ENCODE measurements around the gene CD164L2. TPM values are rescaled to one million over a fixed set of nuclear protein-coding genes. Genes with fewer than 3 reads are reported as not detected.

Gene CD164L2
- total and polyA plus RNA-seq, 2 donors (not counting 1 experiment from before 2014, with no cell fraction given) = not detected

GRCh38 chr1:27366411-27367159 lies 16.5 kb downstream of the CD164L2 start, which contains the start of gene MAP3K6:
Gene MAP3K6 (minus strand): TSS chr1:27366961. CDS start chr1:27366597, 364 bp downstream.
- TF ChIP-seq CTCF (IDR thresholded peaks at IDR 0.05) = peak; percentile 25
- no peak for TF ChIP-seq EZH2 (IDR thresholded peaks at IDR 0.05; ENCODE audit: borderline replicate concordance, insufficient read depth, low read depth, low read length, poor library complexity, severe bottlenecking)
- peak; percentile 32 for ATAC-seq (ENCODE audit: low read depth)
- Mint-ChIP-seq H3K9me3 (ENCODE audit: insufficient read depth) (no peaks in the 10 kb centered on the region), H3K27me3 (no peaks in the 10 kb centered on the region), H3K27ac (peak within 1 kb of the TSS; percentile 82), H3K4me3 (peak within 1 kb of the TSS; percentile 93), H3K4me1 (peaks cover 59% of the 10 kb centered on the region)
- Histone ChIP-seq H3K27me3 (replicated peaks in 1 of 4; ENCODE audit: control extremely low read depth in 1 of 4, control insufficient read depth in 3 of 4, insufficient read depth in 4 of 4, low read length in 3 of 4) (no peaks in the 10 kb centered on the region), H3K27ac (ENCODE audit: low read length in 2 of 2) (no peak within 1 kb of the TSS), H3K9me3 (ENCODE audit: control extremely low read depth in 1 of 3, control insufficient read depth in 2 of 3, insufficient read depth in 1 of 3, low read length in 2 of 3) (no peaks in the 10 kb centered on the region), H3K36me3 (replicated peaks in 1 of 2; ENCODE audit: control extremely low read depth in 1 of 2, control insufficient read depth in 1 of 2, extremely low read depth in 1 of 2, insufficient read depth in 2 of 2, low read length in 1 of 2) (no peaks in the 10 kb centered on the region), H4K20me1 (ENCODE audit: control insufficient read depth, insufficient read depth, low read length, poor library complexity, severe bottlenecking) (no peaks in the 10 kb centered on the region), H3K4me3 (ENCODE audit: control extremely low read depth in 1 of 5, extremely low read depth in 1 of 5, insufficient read depth in 1 of 5, low read depth in 2 of 5, low read length in 4 of 5) (peak within 1 kb of the TSS in 4 of 5 experiments; percentile 59 to 74 (median 64)), H2AFZ (ENCODE audit: insufficient read depth, low read depth, low read length, poor library complexity, severe bottlenecking) (peak within 1 kb of the TSS; percentile 75), H3K79me2 (ENCODE audit: control insufficient read depth, insufficient read depth, low read length) (no peaks in the 10 kb centered on the region), H3K9ac (ENCODE audit: low read length) (peak within 1 kb of the TSS; percentile 68), H3K4me2 (replicated peaks; ENCODE audit: low read depth, low read length, poor library complexity, severe bottlenecking) (peak within 1 kb of the TSS; percentile 99), H3K4me1 (ENCODE audit: control insufficient read depth in 2 of 2, insufficient read depth in 2 of 2, low read length in 2 of 2) (peaks cover 33 to 52% of the 10 kb centered on the region in 2 donors)
- under 1% methylated on average over 65 of the region's 67 CpGs for WGBS (ENCODE audit: insufficient coverage)
- intact Hi-C loops (cut with micrococcal nuclease) = loop anchor here (5.0 kb wide), 1 partner anchor 44 kb away; the partner anchor contains the start of gene TMEM222
- ChIA-PET CTCF (interaction anchor here (0.5 to 8.5 kb wide), 19 partner anchors 9 to 303 kb away, joined by 3 to 74 read pairs (median 5); partner anchors contain the start of genes CD164L2, GPR3 and SYTL1), POLR2A (interaction anchor here (4.7 kb wide), 1 partner anchor 25 kb away, joined by 14 read pairs; the partner anchor contains the start of gene SYTL1)
- DNase-seq = peak; percentile 68

- intact Hi-C loops (cut with micrococcal nuclease) = loop anchor here (5.0 kb wide), 1 partner anchor 44 kb away; the partner anchor contains the start of gene TMEM222
- H3K27ac ChIP-seq (ENCODE audit: low read length in 2 of 2) = no peak overlapping the region
- H3K9me3 Mint-ChIP-seq (ENCODE audit: insufficient read depth) = no peaks in the 10 kb centered on the region
- H3K4me2 ChIP-seq (replicated peaks; ENCODE audit: low read depth, low read length, poor library complexity, severe bottlenecking) = peak overlapping the region; percentile 99
- TF ChIP-seq EZH2 (IDR thresholded peaks at IDR 0.05; ENCODE audit: borderline replicate concordance, insufficient read depth, low read depth, low read length, poor library complexity, severe bottlenecking) (no peak), CTCF (IDR thresholded peaks at IDR 0.05) (no peak)
- H2AFZ ChIP-seq (ENCODE audit: insufficient read depth, low read depth, low read length, poor library complexity, severe bottlenecking) = peak overlapping the region; percentile 75
- ATAC-seq (ENCODE audit: low read depth) = peak; percentile 44
- no peaks in the 10 kb centered on the region for H3K36me3 ChIP-seq (replicated peaks in 1 of 2; ENCODE audit: control extremely low read depth in 1 of 2, control insufficient read depth in 1 of 2, extremely low read depth in 1 of 2, insufficient read depth in 2 of 2, low read length in 1 of 2)
- CTCF ChIA-PET = interaction anchor here (0.9 to 8.5 kb wide), 20 partner anchors 9 to 304 kb away, joined by 3 to 74 read pairs (median 4); partner anchors contain the start of genes CD164L2, GPR3 and SYTL1
- H3K4me1 ChIP-seq (ENCODE audit: control insufficient read depth in 2 of 2, insufficient read depth in 2 of 2, low read length in 2 of 2) = peaks cover 33 to 49% of the 10 kb centered on the region in 2 donors
- H3K4me1 Mint-ChIP-seq = peaks cover 56% of the 10 kb centered on the region
- H3K79me2 ChIP-seq (ENCODE audit: control insufficient read depth, insufficient read depth, low read length) = no peaks in the 10 kb centered on the region
- peak overlapping the region; percentile 68 for H3K9ac ChIP-seq (ENCODE audit: low read length)
- no peaks in the 10 kb centered on the region for H4K20me1 ChIP-seq (ENCODE audit: control insufficient read depth, insufficient read depth, low read length, poor library complexity, severe bottlenecking)
- POLR2A ChIA-PET = interaction anchor here (0.6 to 4.7 kb wide), 6 partner anchors 9 to 823 kb away, joined by 4 to 14 read pairs (median 7); partner anchors contain the start of gene SYTL1
- peak; percentile 69 for DNase-seq
- H3K27me3 ChIP-seq (replicated peaks in 1 of 4; ENCODE audit: control extremely low read depth in 1 of 4, control insufficient read depth in 3 of 4, insufficient read depth in 4 of 4, low read length in 3 of 4) = no peaks in the 10 kb centered on the region
- H3K9me3 ChIP-seq (ENCODE audit: control extremely low read depth in 1 of 3, control insufficient read depth in 2 of 3, insufficient read depth in 1 of 3, low read length in 2 of 3) = no peaks in the 10 kb centered on the region
- WGBS (ENCODE audit: insufficient coverage) = under 1% methylated on average over 30 of the region's 30 CpGs
- H3K4me3 ChIP-seq (ENCODE audit: control extremely low read depth in 1 of 5, extremely low read depth in 1 of 5, insufficient read depth in 1 of 5, low read depth in 2 of 5, low read length in 4 of 5) = peak overlapping the region in 4 of 5 experiments; percentile 59 to 74 (median 64)
- peak overlapping the region; percentile 82 for H3K27ac Mint-ChIP-seq
- peak overlapping the region; percentile 93 for H3K4me3 Mint-ChIP-seq
- H3K27me3 Mint-ChIP-seq = no peaks in the 10 kb centered on the region
Measured at GRCh38 chr1:27366113-27366410, 17.1 kb downstream of the CD164L2 start.
